Neural crest cell (in vitro differentiated cells): ENCODE measurements around the gene WDFY4. TPM values are rescaled to one million over a fixed set of nuclear protein-coding genes. Genes with fewer than 3 reads are reported as not detected.

Source experiments
- DNase-seq: peaks from one replicate; pipeline ENCODE4 v3.0.0; 2021; ENCODE audit warnings: low read depth, mixed read lengths, low spot score
- H3K27ac Mint-ChIP-seq: one replicate; pipeline ENCODE4 v1.8.0; 2021; ENCODE audit warnings: mild to moderate bottlenecking, mixed read lengths; ENCODE audit not compliant: unreplicated experiment
- H3K27me3 Mint-ChIP-seq: 2 replicates; pipeline ENCODE4 v1.8.0; 2021; ENCODE audit warnings: low read depth, mild to moderate bottlenecking, mixed read lengths
- H3K36me3 Mint-ChIP-seq: 2 replicates; pipeline ENCODE4 v1.8.0; 2021; ENCODE audit warnings: low read depth, mild to moderate bottlenecking, mixed read lengths
- H3K4me1 Mint-ChIP-seq: 2 replicates; pipeline ENCODE4 v1.8.0; 2021; ENCODE audit warnings: mixed read lengths
- H3K4me3 Mint-ChIP-seq: one replicate; pipeline ENCODE4 v1.8.0; 2021; ENCODE audit warnings: mild to moderate bottlenecking, mixed read lengths
- H3K9me3 Mint-ChIP-seq: 2 replicates; pipeline ENCODE4 v1.8.0; 2021; ENCODE audit warnings: mixed read lengths
- total RNA-seq: library from RNA; stranded (reverse); gene quantifications from 2 replicates; pipeline ENCODE4 v1.2.1, GENCODE V29; 2021
- TF ChIP-seq, protein P1 (sequence below): fragments of 200-600 bp; sonication (generic); conservative IDR thresholded peaks from 2 replicates; pipeline ENCODE4 v1.5.0; 2021; ENCODE audit warnings: antibody characterized with exemption, mild to moderate bottlenecking

WDFY4 gene
- total RNA-seq, 1 donor from 2014 or later, result not detected

DNA sequence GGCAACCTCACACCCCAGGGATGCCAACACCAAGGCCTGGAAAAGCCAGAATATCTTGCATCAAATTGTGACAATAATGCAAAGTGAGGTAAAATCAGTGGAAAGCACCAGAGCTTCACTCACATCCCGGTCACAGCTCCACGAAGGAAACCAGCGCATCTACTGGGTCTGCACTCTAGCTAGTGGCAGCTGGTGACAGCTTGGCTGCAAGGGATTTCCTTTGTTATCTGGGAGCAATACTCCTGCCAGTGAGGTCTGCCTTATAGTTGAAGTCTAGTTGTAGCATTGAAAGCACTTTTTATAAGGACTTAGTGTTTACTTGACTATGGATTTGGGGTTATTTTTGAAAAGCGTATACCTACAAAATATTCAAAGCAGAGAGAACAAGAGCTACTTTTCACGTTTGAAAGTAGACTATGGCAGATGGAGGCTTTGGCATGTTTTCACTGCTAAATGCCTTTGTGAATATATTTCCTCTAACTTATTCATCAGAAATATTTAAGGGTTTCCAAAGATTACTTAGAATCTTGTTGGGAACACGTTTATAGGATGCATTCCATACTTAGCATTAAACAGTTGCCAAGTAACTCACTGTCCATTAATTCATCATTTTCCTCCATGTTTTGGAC, 26.1 kb downstream of the WDFY4 start:
- H3K27ac Mint-ChIP-seq, result no peak overlapping the region
- H3K4me1 Mint-ChIP-seq, result no peaks in the 10 kb centered on the region
- H3K27me3 Mint-ChIP-seq, result peaks cover 4% of the 10 kb centered on the region
- no peaks in the 10 kb centered on the region for H3K36me3 Mint-ChIP-seq
- H3K4me3 Mint-ChIP-seq, result no peak overlapping the region
- no peaks in the 10 kb centered on the region for H3K9me3 Mint-ChIP-seq
- TF ChIP-seq, protein P1, sequence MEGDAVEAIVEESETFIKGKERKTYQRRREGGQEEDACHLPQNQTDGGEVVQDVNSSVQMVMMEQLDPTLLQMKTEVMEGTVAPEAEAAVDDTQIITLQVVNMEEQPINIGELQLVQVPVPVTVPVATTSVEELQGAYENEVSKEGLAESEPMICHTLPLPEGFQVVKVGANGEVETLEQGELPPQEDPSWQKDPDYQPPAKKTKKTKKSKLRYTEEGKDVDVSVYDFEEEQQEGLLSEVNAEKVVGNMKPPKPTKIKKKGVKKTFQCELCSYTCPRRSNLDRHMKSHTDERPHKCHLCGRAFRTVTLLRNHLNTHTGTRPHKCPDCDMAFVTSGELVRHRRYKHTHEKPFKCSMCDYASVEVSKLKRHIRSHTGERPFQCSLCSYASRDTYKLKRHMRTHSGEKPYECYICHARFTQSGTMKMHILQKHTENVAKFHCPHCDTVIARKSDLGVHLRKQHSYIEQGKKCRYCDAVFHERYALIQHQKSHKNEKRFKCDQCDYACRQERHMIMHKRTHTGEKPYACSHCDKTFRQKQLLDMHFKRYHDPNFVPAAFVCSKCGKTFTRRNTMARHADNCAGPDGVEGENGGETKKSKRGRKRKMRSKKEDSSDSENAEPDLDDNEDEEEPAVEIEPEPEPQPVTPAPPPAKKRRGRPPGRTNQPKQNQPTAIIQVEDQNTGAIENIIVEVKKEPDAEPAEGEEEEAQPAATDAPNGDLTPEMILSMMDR, result no peak
- DNase-seq, result no peak

DNA sequence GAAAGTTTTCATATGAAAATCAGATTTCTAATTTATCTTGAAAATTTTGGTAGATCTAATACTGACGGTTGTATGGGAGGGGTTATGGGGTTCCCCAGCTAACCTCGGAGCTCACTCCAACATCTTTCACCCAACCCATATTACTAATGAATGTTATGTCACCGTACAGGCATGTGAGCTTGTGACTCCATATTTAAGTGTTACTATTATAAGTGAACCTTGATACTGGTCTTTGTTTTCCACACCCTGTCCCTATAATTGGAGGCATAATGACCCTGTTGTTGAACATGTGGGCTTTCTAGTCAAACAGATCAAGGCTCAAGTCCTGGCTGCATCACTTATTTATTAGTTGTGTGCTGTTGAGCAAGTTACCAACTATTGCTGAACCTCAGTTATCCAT, 27.2 kb downstream of the WDFY4 start:
- Mint-ChIP-seq H3K4me3 (no peak overlapping the region), H3K9me3 (no peaks in the 10 kb centered on the region), H3K27ac (no peak overlapping the region), H3K27me3 (peaks cover 2% of the 10 kb centered on the region), H3K36me3 (no peaks in the 10 kb centered on the region), H3K4me1 (no peaks in the 10 kb centered on the region)
- DNase-seq, result no peak
- TF ChIP-seq, protein P1, result no peak

DNA sequence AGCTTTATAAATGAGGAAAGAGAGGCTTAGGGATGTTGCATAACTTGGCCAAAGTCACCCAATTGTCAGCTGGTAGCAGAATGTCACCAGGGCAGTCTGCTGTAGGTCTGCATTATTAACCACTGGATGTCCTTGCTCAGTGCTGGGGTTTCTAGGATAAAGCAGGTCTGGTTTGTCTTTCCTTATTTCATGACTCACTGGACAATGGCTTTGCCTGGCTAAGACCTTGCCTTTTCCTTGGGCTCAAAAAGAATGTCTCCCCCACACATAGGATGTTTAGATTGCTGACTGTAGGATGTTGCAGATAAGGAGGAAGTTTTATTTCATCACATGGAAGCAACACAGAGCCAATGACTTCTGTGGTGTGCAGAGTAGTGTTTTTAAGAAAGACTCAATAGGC, 29.4 kb downstream of the WDFY4 start:
- Mint-ChIP-seq H3K27me3 (no peaks in the 10 kb centered on the region), H3K4me1 (no peaks in the 10 kb centered on the region), H3K4me3 (no peak overlapping the region), H3K27ac (no peak overlapping the region), H3K36me3 (no peaks in the 10 kb centered on the region), H3K9me3 (no peaks in the 10 kb centered on the region)
- no peak for DNase-seq
- TF ChIP-seq, protein P1, result no peak

DNA sequence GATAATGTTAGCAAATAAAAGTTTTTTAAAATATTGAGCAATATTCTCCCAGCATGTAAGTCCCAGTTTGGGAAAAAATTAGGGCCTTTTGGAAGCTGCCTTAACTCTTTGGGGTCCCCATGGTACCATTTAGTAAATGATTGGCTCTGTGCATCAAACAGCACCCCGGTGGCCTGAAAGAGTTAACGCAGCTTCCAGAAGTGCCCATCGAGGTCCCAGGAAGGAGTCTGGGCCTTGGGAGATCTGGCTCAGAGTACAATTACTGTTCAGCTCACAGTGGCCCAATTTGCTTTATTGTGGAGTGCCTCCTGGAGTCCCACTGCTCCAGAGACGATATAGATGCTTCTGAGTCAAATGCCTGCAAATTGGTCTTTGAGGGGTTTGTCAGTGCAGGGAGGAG, 31.7 kb downstream of the WDFY4 start:
- TF ChIP-seq, protein P1, result no peak
- no peaks in the 10 kb centered on the region for H3K9me3 Mint-ChIP-seq
- DNase-seq, result no peak
- H3K27me3 Mint-ChIP-seq, result no peaks in the 10 kb centered on the region
- H3K4me1 Mint-ChIP-seq, result no peaks in the 10 kb centered on the region
- no peak overlapping the region for H3K4me3 Mint-ChIP-seq
- no peak overlapping the region for H3K27ac Mint-ChIP-seq
- no peaks in the 10 kb centered on the region for H3K36me3 Mint-ChIP-seq

DNA sequence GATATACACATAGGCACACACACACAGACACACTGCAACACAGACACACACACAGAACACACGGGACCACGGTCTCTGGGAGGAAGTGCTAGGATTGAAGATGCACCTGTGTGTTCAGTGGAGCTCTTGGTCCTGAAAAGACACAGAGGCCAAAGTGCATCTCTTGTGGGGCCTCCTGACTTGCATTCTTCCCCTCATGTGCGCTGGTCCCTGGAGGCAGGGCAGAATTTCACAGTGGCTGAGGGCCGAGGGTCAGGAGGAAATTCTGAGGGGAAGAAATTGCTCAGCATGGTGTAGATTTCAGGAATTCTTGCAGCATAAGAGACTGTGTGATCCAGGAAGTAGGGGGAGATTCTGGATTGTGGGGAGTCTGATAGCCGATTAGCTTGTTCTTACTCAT, 35.9 kb downstream of the WDFY4 start:
- TF ChIP-seq, protein P1, result no peak
- Mint-ChIP-seq H3K27ac (no peak overlapping the region), H3K4me3 (no peak overlapping the region), H3K36me3 (no peaks in the 10 kb centered on the region), H3K9me3 (no peaks in the 10 kb centered on the region), H3K27me3 (peaks cover 6% of the 10 kb centered on the region), H3K4me1 (no peaks in the 10 kb centered on the region)
- DNase-seq, result no peak
